ENCODE measurements around the gene NOP58.
"Not testable (repeated sequence)": the region's sequence is repeated elsewhere in the genome, so short reads cannot be mapped to it uniquely, and the experiment has no call there.

Gene NOP58

DNA sequence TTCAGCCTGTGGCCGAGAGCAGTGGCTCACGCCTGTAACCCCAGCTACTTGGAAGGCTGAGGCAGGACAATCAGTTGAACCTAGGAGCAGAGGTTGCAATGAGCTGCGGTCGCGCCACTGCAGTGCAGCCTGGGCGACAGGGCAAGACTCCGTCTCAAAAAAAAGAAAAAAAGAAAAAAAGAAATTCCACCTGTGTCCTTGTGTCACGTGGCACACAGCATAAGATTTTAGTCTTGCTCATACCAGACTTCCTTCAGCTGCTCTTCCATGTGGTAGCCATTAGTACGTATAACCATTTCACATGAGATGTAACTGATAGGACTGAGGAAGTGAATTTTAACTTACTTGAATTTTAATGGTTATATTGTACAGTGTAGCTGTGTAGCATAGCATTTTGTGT lies 4.0 kb downstream of the NOP58 start:
- Histone ChIP-seq H3K9ac (ENCODE audit: low read length in 2 of 2) (no peak overlapping the region), H3K4me1 (ENCODE audit: control insufficient read depth, insufficient read depth, low read length) (no peaks in the 10 kb centered on the region), H3K27ac (ENCODE audit: low read length) (no peak overlapping the region), H3K9me3 (ENCODE audit: control insufficient read depth in 2 of 2, low read length in 2 of 2) (no peaks in the 10 kb centered on the region), H3K4me3 (ENCODE audit: low read length in 2 of 2) (no peak overlapping the region), H3K27me3 (ENCODE audit: control insufficient read depth in 1 of 2, insufficient read depth in 2 of 2, low read length in 2 of 2) (no peaks in the 10 kb centered on the region), H3K36me3 (ENCODE audit: control insufficient read depth in 2 of 2, insufficient read depth in 2 of 2, low read length in 2 of 2) (no peaks in the 10 kb centered on the region)

GRCh38 chr2:202270487-202270886 lies 4.9 kb downstream of the NOP58 start:
- Histone ChIP-seq H3K27ac (ENCODE audit: low read length) (no peak overlapping the region), H3K27me3 (ENCODE audit: control insufficient read depth in 1 of 2, insufficient read depth in 2 of 2, low read length in 2 of 2) (no peaks in the 10 kb centered on the region), H3K9me3 (ENCODE audit: control insufficient read depth in 2 of 2, low read length in 2 of 2) (no peaks in the 10 kb centered on the region), H3K9ac (ENCODE audit: low read length in 2 of 2) (no peak overlapping the region), H3K4me1 (ENCODE audit: control insufficient read depth, insufficient read depth, low read length) (no peaks in the 10 kb centered on the region), H3K4me3 (ENCODE audit: low read length in 2 of 2) (no peak overlapping the region), H3K36me3 (ENCODE audit: control insufficient read depth in 2 of 2, insufficient read depth in 2 of 2, low read length in 2 of 2) (peaks cover 0 to 2% of the 10 kb centered on the region in 2 donors)

- H3K27ac ChIP-seq (ENCODE audit: low read length); H3K9me3 ChIP-seq (ENCODE audit: control insufficient read depth in 2 of 2, low read length in 2 of 2); H3K9ac ChIP-seq (ENCODE audit: low read length in 2 of 2); H3K4me1 ChIP-seq (ENCODE audit: control insufficient read depth, insufficient read depth, low read length); H3K4me3 ChIP-seq (ENCODE audit: low read length in 2 of 2); H3K27me3 ChIP-seq (ENCODE audit: control insufficient read depth in 1 of 2, insufficient read depth in 2 of 2, low read length in 2 of 2): not testable (repeated sequence)
- H3K36me3 ChIP-seq (ENCODE audit: control insufficient read depth in 2 of 2, insufficient read depth in 2 of 2, low read length in 2 of 2): peaks cover 9 to 25% of the 10 kb centered on the region in 2 donors
These were observed 10.6 kb downstream of the NOP58 start for GRCh38 chr2:202276078-202276720.

DNA sequence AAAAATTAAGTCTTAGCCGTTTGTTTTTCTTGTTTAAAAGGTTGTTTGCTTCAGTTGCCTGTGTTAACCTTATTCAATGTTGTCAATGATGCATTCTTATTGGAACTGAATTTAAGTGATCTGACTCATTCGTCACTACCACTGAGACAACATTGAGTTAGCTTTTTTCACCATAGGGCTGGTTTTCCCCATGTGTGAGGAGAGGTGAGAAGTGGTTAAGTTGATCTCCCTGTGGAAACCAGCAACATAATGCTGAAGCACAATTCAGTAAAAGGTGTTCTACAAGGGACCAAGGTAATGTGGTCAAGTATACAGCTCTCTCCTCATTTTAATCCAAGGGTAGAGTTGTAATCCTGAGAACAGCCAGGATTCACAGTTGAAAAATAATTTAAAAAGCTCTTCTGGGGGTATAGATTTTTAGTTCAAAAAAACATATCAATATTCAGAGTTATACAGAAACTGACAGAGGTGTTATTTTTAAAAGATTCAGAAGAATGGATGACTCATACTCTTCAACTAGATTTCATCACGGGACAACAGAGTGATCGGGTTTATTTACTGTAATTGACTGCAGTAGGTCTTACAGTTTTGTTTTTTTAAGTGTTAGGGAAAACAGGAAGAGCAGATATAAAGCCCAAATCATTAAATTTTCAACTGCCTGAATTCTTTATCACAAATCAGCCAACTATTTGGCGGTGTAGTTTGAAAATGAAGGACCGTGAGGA lies 12.6 kb downstream of the NOP58 start:
- Histone ChIP-seq H3K4me3 (ENCODE audit: low read length in 2 of 2) (no peak overlapping the region), H3K4me1 (ENCODE audit: control insufficient read depth, insufficient read depth, low read length) (no peaks in the 10 kb centered on the region), H3K27me3 (ENCODE audit: control insufficient read depth in 1 of 2, insufficient read depth in 2 of 2, low read length in 2 of 2) (no peaks in the 10 kb centered on the region), H3K36me3 (ENCODE audit: control insufficient read depth in 2 of 2, insufficient read depth in 2 of 2, low read length in 2 of 2) (peaks cover 17 to 29% of the 10 kb centered on the region in 2 donors), H3K9ac (ENCODE audit: low read length in 2 of 2) (no peak overlapping the region), H3K27ac (ENCODE audit: low read length) (no peak overlapping the region), H3K9me3 (ENCODE audit: control insufficient read depth in 2 of 2, low read length in 2 of 2) (no peaks in the 10 kb centered on the region)

DNA sequence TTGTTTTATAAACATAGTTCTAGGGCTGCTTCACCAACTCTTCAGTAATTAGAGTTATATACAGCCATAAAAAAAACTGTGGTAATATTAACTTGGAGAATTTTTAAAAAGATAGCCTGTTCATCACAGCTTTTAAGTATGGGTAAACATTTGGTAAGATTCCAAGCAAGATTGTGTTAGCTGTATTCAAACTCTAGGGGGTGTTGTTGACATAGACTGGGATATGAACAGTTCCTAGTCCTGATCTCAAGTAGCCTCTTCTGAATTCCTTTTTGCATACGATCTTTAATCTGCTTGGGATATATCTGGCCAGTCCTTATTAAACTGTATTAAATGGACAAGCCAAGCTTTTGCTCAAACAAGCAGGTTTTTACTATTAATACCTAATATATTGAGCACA lies 13.4 kb downstream of the NOP58 start:
- no peak overlapping the region for H3K9ac ChIP-seq (ENCODE audit: low read length in 2 of 2)
- H3K27ac ChIP-seq (ENCODE audit: low read length): no peak overlapping the region
- H3K9me3 ChIP-seq (ENCODE audit: control insufficient read depth in 2 of 2, low read length in 2 of 2): no peaks in the 10 kb centered on the region
- H3K4me1 ChIP-seq (ENCODE audit: control insufficient read depth, insufficient read depth, low read length): no peaks in the 10 kb centered on the region
- H3K36me3 ChIP-seq (ENCODE audit: control insufficient read depth in 2 of 2, insufficient read depth in 2 of 2, low read length in 2 of 2): peaks cover 17 to 30% of the 10 kb centered on the region in 2 donors
- H3K27me3 ChIP-seq (ENCODE audit: control insufficient read depth in 1 of 2, insufficient read depth in 2 of 2, low read length in 2 of 2): no peaks in the 10 kb centered on the region
- H3K4me3 ChIP-seq (ENCODE audit: low read length in 2 of 2): no peak overlapping the region

DNA sequence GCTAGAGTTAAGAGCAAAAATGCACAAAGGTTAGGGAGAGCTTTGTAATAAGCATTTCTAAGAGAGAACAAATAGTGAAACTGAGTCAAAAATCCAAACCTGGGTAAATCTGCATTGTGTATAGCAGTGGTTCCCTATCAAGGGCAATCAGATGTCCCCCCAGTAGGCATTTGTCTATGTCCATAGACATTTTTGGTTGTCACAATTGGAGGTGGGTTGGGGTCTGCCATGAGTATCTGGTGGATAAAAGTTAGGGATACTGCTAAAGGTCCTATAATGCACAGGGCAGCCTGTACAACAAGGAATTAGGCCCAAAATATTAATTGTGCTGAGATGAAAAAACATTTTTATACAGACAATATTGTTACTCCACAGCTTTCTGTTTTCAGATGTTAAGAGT lies 21.0 kb downstream of the NOP58 start:
- H3K4me3 ChIP-seq (ENCODE audit: low read length in 2 of 2): no peak overlapping the region
- no peak overlapping the region for H3K27ac ChIP-seq (ENCODE audit: low read length)
- H3K36me3 ChIP-seq (ENCODE audit: control insufficient read depth in 2 of 2, insufficient read depth in 2 of 2, low read length in 2 of 2): peaks cover 44 to 51% of the 10 kb centered on the region in 2 donors
- no peak overlapping the region for H3K9ac ChIP-seq (ENCODE audit: low read length in 2 of 2)
- no peaks in the 10 kb centered on the region for H3K27me3 ChIP-seq (ENCODE audit: control insufficient read depth in 1 of 2, insufficient read depth in 2 of 2, low read length in 2 of 2)
- H3K4me1 ChIP-seq (ENCODE audit: control insufficient read depth, insufficient read depth, low read length): no peaks in the 10 kb centered on the region
- no peaks in the 10 kb centered on the region for H3K9me3 ChIP-seq (ENCODE audit: control insufficient read depth in 2 of 2, low read length in 2 of 2)

- no peak overlapping the region for H3K9ac ChIP-seq (ENCODE audit: low read length in 2 of 2)
- no peaks in the 10 kb centered on the region for H3K9me3 ChIP-seq (ENCODE audit: control insufficient read depth in 2 of 2, low read length in 2 of 2)
- H3K36me3 ChIP-seq (ENCODE audit: control insufficient read depth in 2 of 2, insufficient read depth in 2 of 2, low read length in 2 of 2): peaks cover 37 to 53% of the 10 kb centered on the region in 2 donors
- no peak overlapping the region for H3K4me3 ChIP-seq (ENCODE audit: low read length in 2 of 2)
- H3K4me1 ChIP-seq (ENCODE audit: control insufficient read depth, insufficient read depth, low read length): no peaks in the 10 kb centered on the region
- H3K27ac ChIP-seq (ENCODE audit: low read length): no peak overlapping the region
- H3K27me3 ChIP-seq (ENCODE audit: control insufficient read depth in 1 of 2, insufficient read depth in 2 of 2, low read length in 2 of 2): no peaks in the 10 kb centered on the region
These were observed 24.0 kb downstream of the NOP58 start for GRCh38 chr2:202289394-202290204.

GRCh38 chr2:202290316-202290715 lies 24.8 kb downstream of the NOP58 start:
- Histone ChIP-seq H3K9ac (ENCODE audit: low read length in 2 of 2) (no peak overlapping the region), H3K4me1 (ENCODE audit: control insufficient read depth, insufficient read depth, low read length) (no peaks in the 10 kb centered on the region), H3K36me3 (ENCODE audit: control insufficient read depth in 2 of 2, insufficient read depth in 2 of 2, low read length in 2 of 2) (peaks cover 32 to 49% of the 10 kb centered on the region in 2 donors), H3K9me3 (ENCODE audit: control insufficient read depth in 2 of 2, low read length in 2 of 2) (no peaks in the 10 kb centered on the region), H3K27me3 (ENCODE audit: control insufficient read depth in 1 of 2, insufficient read depth in 2 of 2, low read length in 2 of 2) (no peaks in the 10 kb centered on the region), H3K27ac (ENCODE audit: low read length) (no peak overlapping the region), H3K4me3 (ENCODE audit: low read length in 2 of 2) (no peak overlapping the region)

GRCh38 chr2:202290970-202291369 lies 25.4 kb downstream of the NOP58 start:
- Histone ChIP-seq H3K4me1 (ENCODE audit: control insufficient read depth, insufficient read depth, low read length) (no peaks in the 10 kb centered on the region), H3K27me3 (ENCODE audit: control insufficient read depth in 1 of 2, insufficient read depth in 2 of 2, low read length in 2 of 2) (no peaks in the 10 kb centered on the region), H3K9me3 (ENCODE audit: control insufficient read depth in 2 of 2, low read length in 2 of 2) (no peaks in the 10 kb centered on the region), H3K36me3 (ENCODE audit: control insufficient read depth in 2 of 2, insufficient read depth in 2 of 2, low read length in 2 of 2) (peaks cover 31 to 52% of the 10 kb centered on the region in 2 donors), H3K27ac (ENCODE audit: low read length) (no peak overlapping the region), H3K4me3 (ENCODE audit: low read length in 2 of 2) (no peak overlapping the region), H3K9ac (ENCODE audit: low read length in 2 of 2) (no peak overlapping the region)

- Histone ChIP-seq H3K27ac (ENCODE audit: low read length) (no peak overlapping the region), H3K9ac (ENCODE audit: low read length in 2 of 2) (no peak overlapping the region), H3K4me3 (ENCODE audit: low read length in 2 of 2) (no peak overlapping the region), H3K9me3 (ENCODE audit: control insufficient read depth in 2 of 2, low read length in 2 of 2) (no peaks in the 10 kb centered on the region), H3K27me3 (ENCODE audit: control insufficient read depth in 1 of 2, insufficient read depth in 2 of 2, low read length in 2 of 2) (no peaks in the 10 kb centered on the region), H3K4me1 (ENCODE audit: control insufficient read depth, insufficient read depth, low read length) (no peaks in the 10 kb centered on the region), H3K36me3 (ENCODE audit: control insufficient read depth in 2 of 2, insufficient read depth in 2 of 2, low read length in 2 of 2) (peaks cover 43 to 45% of the 10 kb centered on the region in 2 donors)
These were observed 34.1 kb downstream of the NOP58 start for GRCh38 chr2:202299712-202300111.

Data from stomach smooth muscle (tissue), 2 donors.